ENCODE measurements around the gene CTTNBP2NL.
A peak's percentile ranks its signal among the peaks of the same experiment; 100 is the strongest.
"Not testable (repeated sequence)": the region's sequence is repeated elsewhere in the genome, so short reads cannot be mapped to it uniquely, and the experiment has no call there.

The CTTNBP2NL gene

GRCh38 chr1:112386024-112386723 lies 9.8 kb upstream of the CTTNBP2NL start:
- DNase-seq (ENCODE audit: extremely low spot score, insufficient read length, low read depth) (no peak), FAIRE-seq (no peak)

- FAIRE-seq (no peak), DNase-seq (ENCODE audit: extremely low spot score, insufficient read length, low read depth) (no peak)
These were observed 9.2 kb upstream of the CTTNBP2NL start for GRCh38 chr1:112386731-112387346.

GRCh38 chr1:112387807-112388206 lies 8.2 kb upstream of the CTTNBP2NL start:
- no peak for FAIRE-seq
- no peak for DNase-seq (ENCODE audit: extremely low spot score, insufficient read length, low read depth)

GRCh38 chr1:112388436-112388835 lies 7.6 kb upstream of the CTTNBP2NL start:
- FAIRE-seq (no peak), DNase-seq (ENCODE audit: extremely low spot score, insufficient read length, low read depth) (no peak)

GRCh38 chr1:112389689-112390088 lies 6.3 kb upstream of the CTTNBP2NL start:
- no peak for FAIRE-seq
- DNase-seq (ENCODE audit: extremely low spot score, insufficient read length, low read depth): no peak

GRCh38 chr1:112390335-112390734 lies 5.7 kb upstream of the CTTNBP2NL start:
- FAIRE-seq; DNase-seq (ENCODE audit: extremely low spot score, insufficient read length, low read depth): not testable (repeated sequence)

- peak; percentile 90 for FAIRE-seq
- DNase-seq (ENCODE audit: extremely low spot score, insufficient read length, low read depth): peak; percentile 70
These were observed 5.0 kb upstream of the CTTNBP2NL start for GRCh38 chr1:112390775-112391602.

GRCh38 chr1:112391603-112391940 lies 4.4 kb upstream of the CTTNBP2NL start:
- no peak for DNase-seq (ENCODE audit: extremely low spot score, insufficient read length, low read depth)
- FAIRE-seq: no peak

- DNase-seq (ENCODE audit: extremely low spot score, insufficient read length, low read depth) (no peak), FAIRE-seq (no peak)
These were observed 2.4 kb upstream of the CTTNBP2NL start for GRCh38 chr1:112393631-112393974.

GRCh38 chr1:112394743-112395062 lies 1.3 kb upstream of the CTTNBP2NL start:
- FAIRE-seq: no peak
- no peak for DNase-seq (ENCODE audit: extremely low spot score, insufficient read length, low read depth)

GRCh38 chr1:112395256-112395820 lies 676 bp upstream of the CTTNBP2NL start:
- no peak for FAIRE-seq
- no peak for DNase-seq (ENCODE audit: extremely low spot score, insufficient read length, low read depth)

GRCh38 chr1:112396653-112397471 lies 848 bp downstream of the CTTNBP2NL start:
- FAIRE-seq (peak; percentile 29), DNase-seq (ENCODE audit: extremely low spot score, insufficient read length, low read depth) (no peak)

GRCh38 chr1:112397841-112398240 lies 1.8 kb downstream of the CTTNBP2NL start:
- FAIRE-seq: no peak

GRCh38 chr1:112399456-112399855 lies 3.4 kb downstream of the CTTNBP2NL start:
- DNase-seq (ENCODE audit: extremely low spot score, insufficient read length, low read depth) (no peak), FAIRE-seq (peak; percentile 73)

More at GRCh38 chr1:112397841-112398240, 1.8 kb downstream of the CTTNBP2NL start:
- DNase-seq (ENCODE audit: extremely low spot score, insufficient read length, low read depth): no peak

- FAIRE-seq; DNase-seq (ENCODE audit: extremely low spot score, insufficient read length, low read depth): not testable (repeated sequence)
These were observed 4.7 kb downstream of the CTTNBP2NL start for GRCh38 chr1:112400706-112401105.

- peak; percentile 39 for FAIRE-seq
- DNase-seq (ENCODE audit: extremely low spot score, insufficient read length, low read depth): no peak
These were observed 6.9 kb downstream of the CTTNBP2NL start for GRCh38 chr1:112402682-112403643.

- FAIRE-seq (no peak), DNase-seq (ENCODE audit: extremely low spot score, insufficient read length, low read depth) (no peak)
These were observed 10.8 kb downstream of the CTTNBP2NL start for GRCh38 chr1:112406771-112407170.

GRCh38 chr1:112409414-112409813 lies 13.4 kb downstream of the CTTNBP2NL start:
- DNase-seq (ENCODE audit: extremely low spot score, insufficient read length, low read depth) (no peak), FAIRE-seq (no peak)

GRCh38 chr1:112410673-112411072 lies 14.7 kb downstream of the CTTNBP2NL start:
- FAIRE-seq (no peak), DNase-seq (ENCODE audit: extremely low spot score, insufficient read length, low read depth) (no peak)

Measured in GM18507 (cell line).